NCI-H446 treated with DMSO at 0.1 percent for 48 hours (cell line): ENCODE measurements around the gene TBX1.
"Not testable (repeated sequence)": the region's sequence is repeated elsewhere in the genome, so short reads cannot be mapped to it uniquely, and the experiment has no call there.

Experiments used
- DNase-seq: peaks from one replicate; lab custom pipeline; 2025; lab: John Stamatoyannopoulos, UW

Gene TBX1

GRCh38 chr22:19765477-19766239 is 5.1 kb downstream of the TBX1 start:
- no peak for DNase-seq

GRCh38 chr22:19766240-19766510 is 5.6 kb downstream of the TBX1 start:
- no peak for DNase-seq

GRCh38 chr22:19766511-19767426 is 6.2 kb downstream of the TBX1 start:
- no peak for DNase-seq

GRCh38 chr22:19767427-19768341 is 7.1 kb downstream of the TBX1 start:
- no peak for DNase-seq

GRCh38 chr22:19769393-19769715 is 8.8 kb downstream of the TBX1 start:
- DNase-seq = no peak

- no peak for DNase-seq
Measured at GRCh38 chr22:19770349-19771220, 10.0 kb downstream of the TBX1 start.

GRCh38 chr22:19772422-19772672 is 11.8 kb downstream of the TBX1 start:
- no peak for DNase-seq

- no peak for DNase-seq
Measured at GRCh38 chr22:19772673-19773469, 12.3 kb downstream of the TBX1 start.

- no peak for DNase-seq
Measured at GRCh38 chr22:19773470-19774040, 13.0 kb downstream of the TBX1 start.

- DNase-seq = no peak
Measured at GRCh38 chr22:19774628-19775027, 14.1 kb downstream of the TBX1 start.

- DNase-seq = no peak
Measured at GRCh38 chr22:19775496-19776325, 15.1 kb downstream of the TBX1 start.

GRCh38 chr22:19776433-19777031 is 16.0 kb downstream of the TBX1 start:
- DNase-seq = no peak

GRCh38 chr22:19777192-19777591 is 16.6 kb downstream of the TBX1 start:
- DNase-seq = not testable (repeated sequence)

- no peak for DNase-seq
Measured at GRCh38 chr22:19779011-19779421, 18.4 kb downstream of the TBX1 start.

- DNase-seq = no peak
Measured at GRCh38 chr22:19779685-19780268, 19.2 kb downstream of the TBX1 start.

GRCh38 chr22:19782533-19782932 is 22.0 kb downstream of the TBX1 start:
- DNase-seq = no peak

GRCh38 chr22:19783586-19784383 is 23.2 kb downstream of the TBX1 start:
- DNase-seq = no peak
